ENCODE data around the gene DLG5. TPM values are rescaled to one million over a fixed set of nuclear protein-coding genes. Genes with fewer than 3 reads are reported as not detected.

The DLG5 gene
- total RNA-seq, 1 donor from 2014 or later: 58.4 TPM

DNA sequence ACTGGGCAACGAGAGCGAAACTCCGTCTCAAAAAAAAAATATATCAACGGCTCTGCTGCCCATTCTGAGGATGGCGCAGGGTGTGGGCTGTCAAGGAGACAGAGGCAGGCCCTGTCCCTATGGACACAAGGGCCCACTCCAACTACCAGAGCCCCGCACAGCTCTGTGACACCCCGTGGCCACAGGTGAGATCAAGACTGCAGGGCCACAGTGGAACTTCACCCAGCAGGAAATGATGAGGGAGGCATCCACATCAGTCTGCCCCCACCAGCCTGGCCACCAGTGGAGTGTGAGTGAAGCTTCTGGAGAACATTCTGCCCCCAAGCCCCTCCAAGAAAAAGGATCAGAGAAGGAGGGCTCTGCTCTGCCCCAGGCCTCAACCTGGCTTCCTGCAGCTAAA lies 136.7 kb downstream of the DLG5 start:
- peaks cover 9% of the 10 kb centered on the region for H3K36me3 ChIP-seq (ENCODE audit: insufficient read depth, low read length)
- no peak for FAIRE-seq

DNA sequence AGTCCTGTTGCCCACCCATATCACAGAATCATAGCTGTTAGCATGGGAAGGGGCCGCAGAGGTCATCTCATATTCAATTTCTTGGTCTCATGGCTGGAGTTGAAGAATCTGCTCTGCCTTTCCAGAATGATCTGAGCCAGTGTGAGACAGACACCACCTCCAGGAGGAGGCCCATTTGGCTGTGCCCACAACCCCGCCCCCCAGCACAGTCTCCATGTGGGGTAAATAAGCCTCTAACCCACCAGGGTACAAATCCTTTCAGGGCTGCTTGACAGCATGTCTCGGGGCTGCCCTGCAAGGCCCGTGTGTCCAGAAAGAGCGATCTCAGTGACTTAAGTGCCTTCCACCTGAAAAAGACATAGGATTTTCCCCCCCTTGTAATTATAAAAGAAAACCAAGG lies 137.5 kb downstream of the DLG5 start:
- no peak overlapping the region for H3K27ac Mint-ChIP-seq (ENCODE audit: unreplicated experiment)
- H3K4me1 Mint-ChIP-seq (ENCODE audit: low read depth, unreplicated experiment): peaks cover 19% of the 10 kb centered on the region
- Histone ChIP-seq H3K27me3 (ENCODE audit: insufficient read depth, low read length) (no peaks in the 10 kb centered on the region), H3K27ac (ENCODE audit: low read depth, low read length) (no peak overlapping the region), H3K9ac (ENCODE audit: low read length) (no peak overlapping the region), H3K4me2 (ENCODE audit: low read length) (no peak overlapping the region), H3K79me2 (ENCODE audit: insufficient read depth, low read length) (no peaks in the 10 kb centered on the region), H4K20me1 (ENCODE audit: insufficient read depth, low read length) (no peaks in the 10 kb centered on the region), H3K9me3 (ENCODE audit: insufficient read depth, low read depth, low read length) (no peaks in the 10 kb centered on the region), H3K4me3 (ENCODE audit: insufficient read depth, low read depth, low read length) (no peak overlapping the region), H3K4me1 (ENCODE audit: insufficient read depth, low read length) (peaks cover 18% of the 10 kb centered on the region), H2AFZ (ENCODE audit: low read depth, low read length) (no peak overlapping the region), H3K36me3 (ENCODE audit: insufficient read depth, low read length) (peaks cover 9% of the 10 kb centered on the region)
- TF ChIP-seq, protein P1, sequence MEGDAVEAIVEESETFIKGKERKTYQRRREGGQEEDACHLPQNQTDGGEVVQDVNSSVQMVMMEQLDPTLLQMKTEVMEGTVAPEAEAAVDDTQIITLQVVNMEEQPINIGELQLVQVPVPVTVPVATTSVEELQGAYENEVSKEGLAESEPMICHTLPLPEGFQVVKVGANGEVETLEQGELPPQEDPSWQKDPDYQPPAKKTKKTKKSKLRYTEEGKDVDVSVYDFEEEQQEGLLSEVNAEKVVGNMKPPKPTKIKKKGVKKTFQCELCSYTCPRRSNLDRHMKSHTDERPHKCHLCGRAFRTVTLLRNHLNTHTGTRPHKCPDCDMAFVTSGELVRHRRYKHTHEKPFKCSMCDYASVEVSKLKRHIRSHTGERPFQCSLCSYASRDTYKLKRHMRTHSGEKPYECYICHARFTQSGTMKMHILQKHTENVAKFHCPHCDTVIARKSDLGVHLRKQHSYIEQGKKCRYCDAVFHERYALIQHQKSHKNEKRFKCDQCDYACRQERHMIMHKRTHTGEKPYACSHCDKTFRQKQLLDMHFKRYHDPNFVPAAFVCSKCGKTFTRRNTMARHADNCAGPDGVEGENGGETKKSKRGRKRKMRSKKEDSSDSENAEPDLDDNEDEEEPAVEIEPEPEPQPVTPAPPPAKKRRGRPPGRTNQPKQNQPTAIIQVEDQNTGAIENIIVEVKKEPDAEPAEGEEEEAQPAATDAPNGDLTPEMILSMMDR (IDR thresholded peaks at IDR 0.05; ENCODE audit: insufficient read depth, low read depth, low read length): no peak
- TF ChIP-seq EZH2 (IDR thresholded peaks at IDR 0.05; ENCODE audit: insufficient read depth, low read length): no peak
- H3K27me3 Mint-ChIP-seq (ENCODE audit: low read depth, unreplicated experiment): no peaks in the 10 kb centered on the region
- FAIRE-seq (no peak), DNase-seq (ENCODE audit: low read depth) (no peak)
- H3K9me3 Mint-ChIP-seq (ENCODE audit: unreplicated experiment): no peaks in the 10 kb centered on the region
- peaks cover 32% of the 10 kb centered on the region for H3K36me3 Mint-ChIP-seq (ENCODE audit: low read depth, unreplicated experiment)
- no peak overlapping the region for H3K4me3 Mint-ChIP-seq (ENCODE audit: unreplicated experiment)

More for the DNA sequence above, 136.7 kb downstream of the DLG5 start:
- DNase-seq (ENCODE audit: low read depth): no peak
- Histone ChIP-seq H3K9me3 (ENCODE audit: insufficient read depth, low read depth, low read length) (no peaks in the 10 kb centered on the region), H3K27ac (ENCODE audit: low read depth, low read length) (no peak overlapping the region), H3K4me3 (ENCODE audit: insufficient read depth, low read depth, low read length) (no peak overlapping the region), H3K4me2 (ENCODE audit: low read length) (no peak overlapping the region), H4K20me1 (ENCODE audit: insufficient read depth, low read length) (no peaks in the 10 kb centered on the region), H3K79me2 (ENCODE audit: insufficient read depth, low read length) (no peaks in the 10 kb centered on the region), H2AFZ (ENCODE audit: low read depth, low read length) (no peak overlapping the region), H3K27me3 (ENCODE audit: insufficient read depth, low read length) (no peaks in the 10 kb centered on the region), H3K4me1 (ENCODE audit: insufficient read depth, low read length) (peaks cover 11% of the 10 kb centered on the region), H3K9ac (ENCODE audit: low read length) (no peak overlapping the region)
- no peak overlapping the region for H3K27ac Mint-ChIP-seq (ENCODE audit: unreplicated experiment)
- peaks cover 12% of the 10 kb centered on the region for H3K4me1 Mint-ChIP-seq (ENCODE audit: low read depth, unreplicated experiment)
- no peak overlapping the region for H3K4me3 Mint-ChIP-seq (ENCODE audit: unreplicated experiment)
- no peaks in the 10 kb centered on the region for H3K27me3 Mint-ChIP-seq (ENCODE audit: low read depth, unreplicated experiment)
- peaks cover 32% of the 10 kb centered on the region for H3K36me3 Mint-ChIP-seq (ENCODE audit: low read depth, unreplicated experiment)
- no peaks in the 10 kb centered on the region for H3K9me3 Mint-ChIP-seq (ENCODE audit: unreplicated experiment)
- no peak for TF ChIP-seq EZH2 (IDR thresholded peaks at IDR 0.05; ENCODE audit: insufficient read depth, low read length)

DNA sequence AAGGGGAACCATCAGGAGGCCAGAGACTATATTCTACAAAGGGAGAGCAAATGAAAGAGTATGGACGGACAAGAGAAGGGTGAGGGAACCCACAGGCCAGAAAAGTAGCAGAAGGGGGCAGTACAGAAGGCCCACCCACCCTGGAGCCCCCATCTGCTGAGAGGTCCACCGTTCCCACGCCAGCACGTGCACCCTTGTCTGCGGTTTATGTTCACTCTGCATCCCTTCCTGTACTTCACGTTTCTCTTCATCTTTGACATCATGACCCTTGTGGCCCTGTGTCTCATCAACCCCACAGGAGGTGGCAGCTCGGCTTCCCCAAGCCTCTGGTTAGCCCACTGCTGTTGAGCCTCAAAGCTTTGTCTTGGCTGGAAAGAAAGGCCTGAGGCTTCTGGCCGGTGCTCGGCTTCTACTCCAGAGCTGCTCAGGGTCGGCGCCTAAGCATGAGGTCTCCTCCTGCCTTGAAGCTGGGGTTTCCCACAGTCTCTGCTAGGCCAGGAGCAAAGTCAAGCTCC lies 138.0 kb downstream of the DLG5 start:
- FAIRE-seq: no peak
- peaks cover 32% of the 10 kb centered on the region for H3K36me3 Mint-ChIP-seq (ENCODE audit: low read depth, unreplicated experiment)
- H3K27ac ChIP-seq (ENCODE audit: low read depth, low read length): no peak overlapping the region

More for the DNA sequence above, 138.0 kb downstream of the DLG5 start:
- H3K27me3 Mint-ChIP-seq (ENCODE audit: low read depth, unreplicated experiment): no peaks in the 10 kb centered on the region
- peaks cover 19% of the 10 kb centered on the region for H3K4me1 Mint-ChIP-seq (ENCODE audit: low read depth, unreplicated experiment)
- Histone ChIP-seq H3K4me2 (ENCODE audit: low read length) (no peak overlapping the region), H2AFZ (ENCODE audit: low read depth, low read length) (no peak overlapping the region), H3K4me1 (ENCODE audit: insufficient read depth, low read length) (peaks cover 18% of the 10 kb centered on the region), H3K9ac (ENCODE audit: low read length) (no peak overlapping the region), H3K27me3 (ENCODE audit: insufficient read depth, low read length) (no peaks in the 10 kb centered on the region), H3K4me3 (ENCODE audit: insufficient read depth, low read depth, low read length) (no peak overlapping the region), H3K36me3 (ENCODE audit: insufficient read depth, low read length) (peaks cover 7% of the 10 kb centered on the region), H4K20me1 (ENCODE audit: insufficient read depth, low read length) (no peaks in the 10 kb centered on the region), H3K9me3 (ENCODE audit: insufficient read depth, low read depth, low read length) (no peaks in the 10 kb centered on the region), H3K79me2 (ENCODE audit: insufficient read depth, low read length) (no peaks in the 10 kb centered on the region)
- H3K4me3 Mint-ChIP-seq (ENCODE audit: unreplicated experiment): no peak overlapping the region
- TF ChIP-seq, protein P1 (IDR thresholded peaks at IDR 0.05; ENCODE audit: insufficient read depth, low read depth, low read length): no peak
- TF ChIP-seq EZH2 (IDR thresholded peaks at IDR 0.05; ENCODE audit: insufficient read depth, low read length): no peak
- H3K27ac Mint-ChIP-seq (ENCODE audit: unreplicated experiment): no peak overlapping the region
- H3K9me3 Mint-ChIP-seq (ENCODE audit: unreplicated experiment): no peaks in the 10 kb centered on the region
- no peak for DNase-seq (ENCODE audit: low read depth)

Measured in astrocyte (in vitro differentiated cells and primary cell).